PC-9 (cell line): ENCODE data around the gene CD44.

Source experiments
- EZH2 ChIP-seq: fragments of 200-600 bp; sonication (generic); IDR thresholded peaks from 2 replicates; pipeline ENCODE4 v1.8.0; 2017; ENCODE audit warnings: antibody characterized with exemption, low read depth
- TF ChIP-seq, protein P1 (sequence below): fragments of 200-600 bp; sonication (generic); conservative IDR thresholded peaks from 2 replicates; pipeline ENCODE4 v1.6.1; 2017; ENCODE audit warnings: mixed run types, antibody characterized with exemption, mild to moderate bottlenecking, moderate library complexity

DNA sequence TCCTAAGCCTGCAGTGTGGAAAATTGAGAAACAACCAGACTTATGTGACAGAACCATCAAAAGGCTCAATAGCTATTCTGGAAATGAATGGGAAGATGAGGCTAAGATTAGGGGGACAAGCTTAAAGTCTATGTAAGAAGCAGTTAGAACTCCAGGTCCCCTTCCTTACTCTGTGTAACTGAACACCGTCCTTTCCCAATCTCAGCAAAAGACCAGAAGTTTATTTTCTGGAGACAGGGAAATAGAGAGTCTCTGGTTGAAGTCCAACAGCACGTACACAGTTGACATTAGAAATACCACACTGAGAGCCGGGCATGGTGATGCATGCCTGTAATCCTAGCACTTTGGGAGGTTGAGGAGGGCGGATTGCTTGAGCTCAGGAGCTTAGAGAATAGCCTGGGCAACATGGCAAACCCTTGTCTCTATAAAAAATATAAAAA is 93.9 kb downstream of the CD44 start:
- TF ChIP-seq, protein P1, sequence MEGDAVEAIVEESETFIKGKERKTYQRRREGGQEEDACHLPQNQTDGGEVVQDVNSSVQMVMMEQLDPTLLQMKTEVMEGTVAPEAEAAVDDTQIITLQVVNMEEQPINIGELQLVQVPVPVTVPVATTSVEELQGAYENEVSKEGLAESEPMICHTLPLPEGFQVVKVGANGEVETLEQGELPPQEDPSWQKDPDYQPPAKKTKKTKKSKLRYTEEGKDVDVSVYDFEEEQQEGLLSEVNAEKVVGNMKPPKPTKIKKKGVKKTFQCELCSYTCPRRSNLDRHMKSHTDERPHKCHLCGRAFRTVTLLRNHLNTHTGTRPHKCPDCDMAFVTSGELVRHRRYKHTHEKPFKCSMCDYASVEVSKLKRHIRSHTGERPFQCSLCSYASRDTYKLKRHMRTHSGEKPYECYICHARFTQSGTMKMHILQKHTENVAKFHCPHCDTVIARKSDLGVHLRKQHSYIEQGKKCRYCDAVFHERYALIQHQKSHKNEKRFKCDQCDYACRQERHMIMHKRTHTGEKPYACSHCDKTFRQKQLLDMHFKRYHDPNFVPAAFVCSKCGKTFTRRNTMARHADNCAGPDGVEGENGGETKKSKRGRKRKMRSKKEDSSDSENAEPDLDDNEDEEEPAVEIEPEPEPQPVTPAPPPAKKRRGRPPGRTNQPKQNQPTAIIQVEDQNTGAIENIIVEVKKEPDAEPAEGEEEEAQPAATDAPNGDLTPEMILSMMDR: no peak
- TF ChIP-seq EZH2: no peak
